Measurements from ENCODE around the gene BTG2.

Gene BTG2

GRCh38 chr1:203271962-203272632 lies 33.2 kb upstream of the BTG2 start:
- Histone ChIP-seq H3K36me3 (ENCODE audit: insufficient read depth, low read length) (no peaks in the 10 kb centered on the region), H3K4me3 (ENCODE audit: low read length) (no peak overlapping the region)

GRCh38 chr1:203272633-203273205 lies 32.6 kb upstream of the BTG2 start:
- Histone ChIP-seq H3K4me3 (ENCODE audit: low read length) (no peak overlapping the region), H3K9me3 (ENCODE audit: low read length) (no peaks in the 10 kb centered on the region), H3K4me1 (ENCODE audit: insufficient read depth, low read length) (peaks cover 18% of the 10 kb centered on the region), H3K36me3 (ENCODE audit: insufficient read depth, low read length) (no peaks in the 10 kb centered on the region), H2AFZ (ENCODE audit: low read depth, low read length) (no peak overlapping the region), H3K27me3 (ENCODE audit: insufficient read depth, low read length) (no peaks in the 10 kb centered on the region)

More at GRCh38 chr1:203271962-203272632, 33.2 kb upstream of the BTG2 start:
- Histone ChIP-seq H3K27me3 (ENCODE audit: insufficient read depth, low read length) (no peaks in the 10 kb centered on the region), H3K4me1 (ENCODE audit: insufficient read depth, low read length) (peaks cover 18% of the 10 kb centered on the region), H2AFZ (ENCODE audit: low read depth, low read length) (no peak overlapping the region), H3K9me3 (ENCODE audit: low read length) (no peaks in the 10 kb centered on the region)

GRCh38 chr1:203273206-203273868 lies 32.0 kb upstream of the BTG2 start:
- Histone ChIP-seq H3K4me3 (ENCODE audit: low read length) (peak overlapping the region; percentile 8), H3K27me3 (ENCODE audit: insufficient read depth, low read length) (no peaks in the 10 kb centered on the region), H3K36me3 (ENCODE audit: insufficient read depth, low read length) (no peaks in the 10 kb centered on the region), H2AFZ (ENCODE audit: low read depth, low read length) (no peak overlapping the region), H3K9me3 (ENCODE audit: low read length) (no peaks in the 10 kb centered on the region), H3K4me1 (ENCODE audit: insufficient read depth, low read length) (peaks cover 24% of the 10 kb centered on the region)

GRCh38 chr1:203273869-203274602 lies 31.3 kb upstream of the BTG2 start:
- no peak overlapping the region for H2AFZ ChIP-seq (ENCODE audit: low read depth, low read length)
- peaks cover 29% of the 10 kb centered on the region for H3K4me1 ChIP-seq (ENCODE audit: insufficient read depth, low read length)
- no peaks in the 10 kb centered on the region for H3K9me3 ChIP-seq (ENCODE audit: low read length)
- H3K36me3 ChIP-seq (ENCODE audit: insufficient read depth, low read length): no peaks in the 10 kb centered on the region
- H3K27me3 ChIP-seq (ENCODE audit: insufficient read depth, low read length): no peaks in the 10 kb centered on the region
- H3K4me3 ChIP-seq (ENCODE audit: low read length): no peak overlapping the region

- Histone ChIP-seq H3K27me3 (ENCODE audit: insufficient read depth, low read length) (no peaks in the 10 kb centered on the region), H2AFZ (ENCODE audit: low read depth, low read length) (no peak overlapping the region), H3K4me1 (ENCODE audit: insufficient read depth, low read length) (peaks cover 31% of the 10 kb centered on the region), H3K9me3 (ENCODE audit: low read length) (no peaks in the 10 kb centered on the region), H3K4me3 (ENCODE audit: low read length) (no peak overlapping the region), H3K36me3 (ENCODE audit: insufficient read depth, low read length) (no peaks in the 10 kb centered on the region)
These were observed 30.5 kb upstream of the BTG2 start for GRCh38 chr1:203274603-203275381.

GRCh38 chr1:203275656-203276272 lies 29.6 kb upstream of the BTG2 start:
- no peaks in the 10 kb centered on the region for H3K36me3 ChIP-seq (ENCODE audit: insufficient read depth, low read length)
- peaks cover 29% of the 10 kb centered on the region for H3K4me1 ChIP-seq (ENCODE audit: insufficient read depth, low read length)
- H3K27me3 ChIP-seq (ENCODE audit: insufficient read depth, low read length): no peaks in the 10 kb centered on the region
- no peaks in the 10 kb centered on the region for H3K9me3 ChIP-seq (ENCODE audit: low read length)
- no peak overlapping the region for H3K4me3 ChIP-seq (ENCODE audit: low read length)
- no peak overlapping the region for H2AFZ ChIP-seq (ENCODE audit: low read depth, low read length)

GRCh38 chr1:203276408-203276807 lies 28.9 kb upstream of the BTG2 start:
- H3K9me3 ChIP-seq (ENCODE audit: low read length): no peaks in the 10 kb centered on the region
- no peaks in the 10 kb centered on the region for H3K27me3 ChIP-seq (ENCODE audit: insufficient read depth, low read length)
- H3K4me3 ChIP-seq (ENCODE audit: low read length): no peak overlapping the region

GRCh38 chr1:203276916-203277545 lies 28.3 kb upstream of the BTG2 start:
- Histone ChIP-seq H3K9me3 (ENCODE audit: low read length) (no peaks in the 10 kb centered on the region), H3K27me3 (ENCODE audit: insufficient read depth, low read length) (peaks cover 2% of the 10 kb centered on the region), H3K4me1 (ENCODE audit: insufficient read depth, low read length) (peaks cover 27% of the 10 kb centered on the region), H3K4me3 (ENCODE audit: low read length) (no peak overlapping the region), H3K36me3 (ENCODE audit: insufficient read depth, low read length) (no peaks in the 10 kb centered on the region), H2AFZ (ENCODE audit: low read depth, low read length) (no peak overlapping the region)

More at GRCh38 chr1:203276408-203276807, 28.9 kb upstream of the BTG2 start:
- H3K4me1 ChIP-seq (ENCODE audit: insufficient read depth, low read length): peaks cover 27% of the 10 kb centered on the region
- H3K36me3 ChIP-seq (ENCODE audit: insufficient read depth, low read length): no peaks in the 10 kb centered on the region
- no peak overlapping the region for H2AFZ ChIP-seq (ENCODE audit: low read depth, low read length)

- H3K4me3 ChIP-seq (ENCODE audit: low read length): peak overlapping the region; percentile 37
- H3K4me1 ChIP-seq (ENCODE audit: insufficient read depth, low read length): peaks cover 26% of the 10 kb centered on the region
- H3K27me3 ChIP-seq (ENCODE audit: insufficient read depth, low read length): peaks cover 5% of the 10 kb centered on the region
- H3K36me3 ChIP-seq (ENCODE audit: insufficient read depth, low read length): no peaks in the 10 kb centered on the region
- H3K9me3 ChIP-seq (ENCODE audit: low read length): no peaks in the 10 kb centered on the region
- H2AFZ ChIP-seq (ENCODE audit: low read depth, low read length): peak overlapping the region; percentile 64
These were observed 27.0 kb upstream of the BTG2 start for GRCh38 chr1:203278082-203278884.

GRCh38 chr1:203278885-203279406 lies 26.4 kb upstream of the BTG2 start:
- Histone ChIP-seq H3K36me3 (ENCODE audit: insufficient read depth, low read length) (no peaks in the 10 kb centered on the region), H3K4me3 (ENCODE audit: low read length) (peak overlapping the region; percentile 37), H2AFZ (ENCODE audit: low read depth, low read length) (peak overlapping the region; percentile 64), H3K9me3 (ENCODE audit: low read length) (no peaks in the 10 kb centered on the region), H3K4me1 (ENCODE audit: insufficient read depth, low read length) (peaks cover 19% of the 10 kb centered on the region), H3K27me3 (ENCODE audit: insufficient read depth, low read length) (peaks cover 5% of the 10 kb centered on the region)

- H3K36me3 ChIP-seq (ENCODE audit: insufficient read depth, low read length): no peaks in the 10 kb centered on the region
- H3K4me3 ChIP-seq (ENCODE audit: low read length): no peak overlapping the region
- H2AFZ ChIP-seq (ENCODE audit: low read depth, low read length): no peak overlapping the region
- H3K4me1 ChIP-seq (ENCODE audit: insufficient read depth, low read length): peaks cover 13% of the 10 kb centered on the region
- no peaks in the 10 kb centered on the region for H3K9me3 ChIP-seq (ENCODE audit: low read length)
- H3K27me3 ChIP-seq (ENCODE audit: insufficient read depth, low read length): peaks cover 8% of the 10 kb centered on the region
These were observed 25.3 kb upstream of the BTG2 start for GRCh38 chr1:203280061-203280460.

Measured in neuron (in vitro differentiated cells).